Cardiac fibroblast (primary cell): ENCODE measurements around the gene EPC2.

Source experiments
- DNase-seq, 2 donors: peaks; one replicate each; pipeline versions ENCODE4 v3.0.0 to v3.0.0-alpha.2; 2010; ENCODE audit warnings: low read depth in 2 of 2
- H3K4me3 ChIP-seq, 2 donors: replicated peaks in 1 of 2; 1 replicate in 1 of 2; 2 replicates in 1 of 2; pipeline ENCODE4 v1.5.1; 2011; ENCODE audit warnings: low read depth in 2 of 2, low read length in 2 of 2, mild to moderate bottlenecking in 2 of 2, moderate library complexity in 1 of 2
- CTCF ChIP-seq: IDR thresholded peaks from one replicate; pipeline ENCODE4 v1.5.1; 2011; ENCODE audit warnings: low read depth, mild to moderate bottlenecking, low read length, inconsistent platforms

Gene EPC2

GRCh38 chr2:148607566-148607965 lies 37.0 kb upstream of the EPC2 start:
- H3K4me3 ChIP-seq: no peak overlapping the region
- TF ChIP-seq CTCF: no peak
- DNase-seq: no peak

- no peak for TF ChIP-seq CTCF
- DNase-seq: no peak
- no peak overlapping the region for H3K4me3 ChIP-seq
Measured at GRCh38 chr2:148613231-148614013, 31.1 kb upstream of the EPC2 start.

- no peak overlapping the region for H3K4me3 ChIP-seq
- no peak for TF ChIP-seq CTCF
- peak; percentile 10 to 42 for DNase-seq
Measured at GRCh38 chr2:148614014-148614321, 30.6 kb upstream of the EPC2 start.

GRCh38 chr2:148614322-148615049 lies 30.1 kb upstream of the EPC2 start:
- peak; percentile 16 to 46 for DNase-seq
- no peak overlapping the region for H3K4me3 ChIP-seq
- no peak for TF ChIP-seq CTCF

- no peak for DNase-seq
Measured at GRCh38 chr2:148615381-148615841, 29.1 kb upstream of the EPC2 start.

GRCh38 chr2:148616662-148617061 lies 27.9 kb upstream of the EPC2 start:
- H3K4me3 ChIP-seq: no peak overlapping the region
- DNase-seq: no peak
- no peak for TF ChIP-seq CTCF

More at GRCh38 chr2:148615381-148615841, 29.1 kb upstream of the EPC2 start:
- no peak overlapping the region for H3K4me3 ChIP-seq
- no peak for TF ChIP-seq CTCF
